Transverse colon (tissue), 4 donors: ENCODE results near the gene EGR1. TPM values are rescaled to one million over a fixed set of nuclear protein-coding genes. Genes with fewer than 3 reads are reported as not detected.
A peak's percentile ranks its signal among the peaks of the same experiment; 100 is the strongest.
"Not testable (repeated sequence)": the region's sequence is repeated elsewhere in the genome, so short reads cannot be mapped to it uniquely, and the experiment has no call there.

Source experiments
- DNase-seq: peaks from one replicate; pipeline ENCODE4 v3.0.0-alpha.2; 2019
- H3K27ac ChIP-seq, 4 donors: fragments of 200-600 bp; sonication (generic); 2 replicates each; pipeline ENCODE4 v1.5.1; 2016 to 2018; ENCODE audit warnings: inconsistent platforms in 4 of 4
- H3K27me3 ChIP-seq: fragments of 200-600 bp; sonication (generic); 2 replicates; pipeline ENCODE4 v1.5.1; 2017; ENCODE audit warnings: inconsistent platforms
- H3K36me3 ChIP-seq, 4 donors: fragments of 200-600 bp; sonication (generic); 2 replicates each; pipeline ENCODE4 v1.5.1; 2017 to 2019; ENCODE audit warnings: inconsistent platforms in 4 of 4
- H3K4me1 ChIP-seq, 4 donors: fragments of 200-600 bp; sonication (generic); 2 replicates each; pipeline ENCODE4 v1.5.1; 2017 to 2020; ENCODE audit warnings: inconsistent platforms in 4 of 4
- H3K4me3 ChIP-seq, 4 donors: fragments of 200-600 bp; sonication (generic); 1 replicate in 1 of 4; 2 replicates in 3 of 4; pipeline versions ENCODE4 v1.5.1 to v1.6.1; 2017 to 2019; ENCODE audit warnings: inconsistent platforms in 4 of 4
- H3K9me3 ChIP-seq, 2 donors: fragments of 200-600 bp; sonication (generic); 2 replicates each; pipeline ENCODE4 v1.5.1; 2017 to 2019; ENCODE audit warnings: inconsistent platforms in 2 of 2
- EP300 ChIP-seq: sonication (generic); formaldehyde crosslinking; IDR thresholded peaks from one replicate; pipeline ENCODE4 v1.6.1; 2017; ENCODE audit warnings: antibody characterized with exemption, low read depth
- POLR2A ChIP-seq: fragments of 450-650 bp; IDR thresholded peaks from one replicate; pipeline ENCODE4 v1.6.1; 2016; ENCODE audit warnings: antibody characterized with exemption, mild to moderate bottlenecking, moderate library complexity
- POLR2AphosphoS5 ChIP-seq, 3 donors: sonication (generic); formaldehyde crosslinking; IDR thresholded peaks; one replicate each; pipeline ENCODE4 v1.6.1; 2016; ENCODE audit warnings: antibody characterized with exemption in 3 of 3
- WGBS, 2 donors: methylation state at CpG; one replicate each; pipeline ENCODE4 v1.1.5; 2018; ENCODE audit warnings: low coverage in 1 of 2; 5-methylcytosine and 5-hydroxymethylcytosine counted together
- in situ Hi-C, 4 donors: fragments of 200-750 bp; cut with MboI; loops; one replicate each; pipeline versions ENCODE4 v1.15.0 to v1.15.1; 2017; ENCODE audit warnings: low sequenced_read_pairs in 3 of 4, low pct_ligation_motif_present in 1 of 4, low pct_unique_long_range_greater_than_20kb in 1 of 4
- intact Hi-C: fragments of 100-400 bp; cut with DNase I; formaldehyde crosslinking; loops from one replicate; pipeline ENCODE4 v1.15.1; 2023; ENCODE audit warnings: low total_unique reads
- total RNA-seq, 4 donors: library from RNA; depleted of rRNA; stranded (reverse); fragments of >200 nt; gene quantifications; one replicate each; pipeline ENCODE4 v1.1.0, GENCODE V29; 2016
- TF ChIP-seq, protein P1 (sequence below), 5 experiments: fragments of 200-600 bp in 3 of 5; fragments of 450-650 bp in 2 of 5; sonication (generic) in 3 of 5; IDR thresholded peaks; 1 replicate in 2 of 5; 2 replicates in 3 of 5; pipeline ENCODE4 v1.5.1; 2016 to 2017; ENCODE audit warnings: antibody characterized with exemption in 5 of 5, inconsistent platforms in 3 of 5, mild to moderate bottlenecking in 2 of 5, moderate library complexity in 1 of 5

The EGR1 gene
- total RNA-seq, 4 donors from 2014 or later, result 56.0 to 69.9 (median 65.0) TPM

DNA sequence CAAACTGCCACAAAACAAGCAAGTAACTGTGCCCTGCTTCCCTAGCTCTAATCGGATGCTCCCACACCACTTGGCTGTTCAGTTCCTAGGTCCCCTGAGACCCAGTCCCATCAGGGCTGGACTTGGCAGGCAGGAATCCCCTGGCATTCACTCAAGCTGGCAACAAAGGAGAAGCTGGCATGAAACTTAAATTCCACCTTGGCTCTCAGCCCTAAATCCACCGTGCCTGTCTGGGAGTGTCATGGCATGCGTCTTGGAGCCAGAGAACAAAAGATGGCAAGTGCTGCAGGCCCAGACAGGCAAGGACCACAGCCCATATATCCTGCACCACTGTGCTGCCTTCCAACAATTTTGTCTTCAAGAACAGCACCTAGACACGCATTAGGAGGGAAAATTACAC is 39.5 kb downstream of the EGR1 start:
- H3K4me1 ChIP-seq, result peaks cover 0 to 6% (median 4%) of the 10 kb centered on the region in 4 donors
- no peak overlapping the region for H3K4me3 ChIP-seq
- no peaks in the 10 kb centered on the region for H3K27me3 ChIP-seq
- peaks cover 0 to 23% (median 9%) of the 10 kb centered on the region in 4 donors for H3K36me3 ChIP-seq
- DNase-seq, result no peak
- TF ChIP-seq, protein P1, sequence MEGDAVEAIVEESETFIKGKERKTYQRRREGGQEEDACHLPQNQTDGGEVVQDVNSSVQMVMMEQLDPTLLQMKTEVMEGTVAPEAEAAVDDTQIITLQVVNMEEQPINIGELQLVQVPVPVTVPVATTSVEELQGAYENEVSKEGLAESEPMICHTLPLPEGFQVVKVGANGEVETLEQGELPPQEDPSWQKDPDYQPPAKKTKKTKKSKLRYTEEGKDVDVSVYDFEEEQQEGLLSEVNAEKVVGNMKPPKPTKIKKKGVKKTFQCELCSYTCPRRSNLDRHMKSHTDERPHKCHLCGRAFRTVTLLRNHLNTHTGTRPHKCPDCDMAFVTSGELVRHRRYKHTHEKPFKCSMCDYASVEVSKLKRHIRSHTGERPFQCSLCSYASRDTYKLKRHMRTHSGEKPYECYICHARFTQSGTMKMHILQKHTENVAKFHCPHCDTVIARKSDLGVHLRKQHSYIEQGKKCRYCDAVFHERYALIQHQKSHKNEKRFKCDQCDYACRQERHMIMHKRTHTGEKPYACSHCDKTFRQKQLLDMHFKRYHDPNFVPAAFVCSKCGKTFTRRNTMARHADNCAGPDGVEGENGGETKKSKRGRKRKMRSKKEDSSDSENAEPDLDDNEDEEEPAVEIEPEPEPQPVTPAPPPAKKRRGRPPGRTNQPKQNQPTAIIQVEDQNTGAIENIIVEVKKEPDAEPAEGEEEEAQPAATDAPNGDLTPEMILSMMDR (IDR thresholded peaks at IDR 0.05), result no peak
- TF ChIP-seq EP300 (no peak), POLR2A (no peak), POLR2AphosphoS5 (IDR thresholded peaks at IDR 0.05) (no peak)
- intact Hi-C loops, result loop anchor here (2.0 kb wide), 1 partner anchor 56 kb away; no protein-coding TSS in a partner anchor
- WGBS, 2 donors, result 50 to 100% methylated on average over 1 to 4 of the region's 4 CpGs
- no peaks in the 10 kb centered on the region for H3K9me3 ChIP-seq
- in situ Hi-C loops, result loop anchor here in 3 of 4 donors (5.0 kb wide), 2 partner anchors 47 to 57 kb away; no protein-coding TSS in a partner anchor
- H3K27ac ChIP-seq, result peak overlapping the region in 3 of 4 donors; percentile 13 to 22 (median 14)

DNA sequence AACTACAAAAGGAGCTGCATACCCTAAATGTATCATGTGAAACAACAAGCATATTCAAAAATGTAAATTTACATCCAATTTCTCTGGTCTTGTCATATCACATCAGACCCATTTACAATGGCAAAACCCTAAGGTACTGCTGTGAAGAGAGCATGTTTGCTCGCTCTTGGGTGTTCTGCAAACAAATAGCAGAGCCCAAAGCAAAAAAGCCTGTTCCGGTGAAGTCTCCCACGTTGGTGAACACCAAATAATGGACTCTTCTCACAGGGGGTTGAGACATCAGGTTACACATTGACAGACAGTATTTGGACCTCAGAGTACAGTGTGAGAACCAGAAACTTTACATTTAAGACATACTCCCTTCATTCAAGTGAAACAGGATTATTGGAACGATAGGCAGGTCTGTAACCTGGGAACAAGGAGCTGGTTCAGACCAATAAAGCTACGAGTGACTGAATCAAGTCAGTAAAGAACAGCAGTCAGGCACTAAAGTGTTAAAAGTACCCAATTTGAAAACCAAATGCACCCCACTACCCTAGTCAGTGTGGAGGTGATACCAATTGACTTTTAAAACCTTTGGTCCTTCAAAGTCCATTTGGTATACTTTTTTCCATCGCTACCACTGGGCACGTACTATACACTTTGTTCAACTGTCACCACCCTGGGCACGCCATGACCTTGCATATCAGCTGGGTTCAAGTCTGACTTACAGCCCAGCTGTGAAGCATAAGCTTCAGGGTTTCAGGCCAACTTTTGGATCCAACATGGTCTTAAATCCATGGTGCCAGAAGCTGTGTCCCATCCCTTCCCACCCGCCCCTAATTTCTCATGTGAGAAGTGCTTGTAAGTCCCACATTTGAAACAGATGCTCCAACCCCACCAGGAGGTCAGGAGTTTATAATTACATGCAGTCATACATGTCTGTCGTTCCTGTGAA is 41.4 kb downstream of the EGR1 start:
- H3K4me3 ChIP-seq, result no peak overlapping the region
- in situ Hi-C loops, result no loop called here
- WGBS, 2 donors, result 83 to 89% methylated on average over 8 to 10 of the region's 10 CpGs
- intact Hi-C loops, result no loop called here
- H3K27ac ChIP-seq, result no peak overlapping the region
- no peaks in the 10 kb centered on the region for H3K9me3 ChIP-seq
- no peaks in the 10 kb centered on the region for H3K27me3 ChIP-seq
- no peak for DNase-seq
- H3K36me3 ChIP-seq, result peaks cover 0 to 37% (median 10%) of the 10 kb centered on the region in 4 donors
- TF ChIP-seq, protein P1 (IDR thresholded peaks at IDR 0.05), result no peak
- peaks cover 0 to 6% (median 4%) of the 10 kb centered on the region in 4 donors for H3K4me1 ChIP-seq

DNA sequence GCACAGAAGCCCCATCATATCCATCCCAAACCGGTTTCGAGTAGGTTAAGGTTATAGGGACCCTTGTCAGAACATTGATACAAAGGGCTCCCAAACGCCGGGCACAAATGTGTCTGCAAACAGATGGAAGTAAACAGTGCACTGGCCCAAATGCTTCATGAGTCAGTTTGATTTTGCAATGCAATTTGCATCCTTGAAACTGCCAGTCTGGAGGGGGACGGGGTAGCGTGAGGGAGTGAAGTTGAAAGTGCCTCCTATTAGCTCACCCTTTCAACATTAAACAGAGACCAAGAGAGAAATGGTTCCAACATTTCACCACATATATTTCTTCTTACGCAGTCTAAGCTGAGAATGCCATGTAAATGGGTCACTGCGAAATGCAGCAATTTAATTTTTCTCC is 42.2 kb downstream of the EGR1 start:
- H3K27me3 ChIP-seq, DNase-seq, H3K4me1 ChIP-seq, H3K4me3 ChIP-seq, in situ Hi-C loops, H3K9me3 ChIP-seq, intact Hi-C loops, H3K27ac ChIP-seq: not testable (repeated sequence)
- peaks cover 0 to 42% (median 12%) of the 10 kb centered on the region in 4 donors for H3K36me3 ChIP-seq
- WGBS, 2 donors, result 88 to 91% methylated on average over 8 of the region's 8 CpGs

DNA sequence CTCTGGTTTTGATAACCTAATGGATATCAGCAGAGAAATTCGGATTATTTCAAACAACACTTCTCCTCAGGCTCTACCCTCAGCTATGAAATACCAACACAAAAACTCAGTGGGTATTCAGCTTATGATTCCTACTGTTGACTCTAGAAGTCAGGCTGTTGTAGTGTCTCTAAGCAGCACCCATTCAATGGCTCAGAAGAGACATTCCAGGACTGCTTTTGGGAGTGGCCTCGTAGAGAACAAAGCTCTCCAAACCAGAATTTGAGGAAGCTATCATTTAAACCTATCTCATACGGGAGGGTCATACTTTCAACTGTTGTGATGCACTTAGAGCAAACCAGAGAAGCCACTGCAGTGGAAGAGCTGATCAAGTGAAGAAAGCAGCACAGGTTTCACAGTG is 43.7 kb downstream of the EGR1 start:
- H3K27me3 ChIP-seq, result no peaks in the 10 kb centered on the region
- H3K9me3 ChIP-seq, result no peaks in the 10 kb centered on the region
- no peak overlapping the region for H3K4me3 ChIP-seq
- no peak overlapping the region for H3K27ac ChIP-seq
- in situ Hi-C loops (no loop called here), intact Hi-C loops (no loop called here)
- TF ChIP-seq EP300, result no peak
- TF ChIP-seq, protein P1 (IDR thresholded peaks at IDR 0.05), result no peak
- no peak for TF ChIP-seq POLR2A
- no peak for TF ChIP-seq POLR2AphosphoS5 (IDR thresholded peaks at IDR 0.05)
- WGBS, 2 donors, result 68 to 69% methylated on average over 2 to 3 of the region's 3 CpGs
- H3K4me1 ChIP-seq, result peaks cover 0 to 6% (median 2%) of the 10 kb centered on the region in 4 donors
- H3K36me3 ChIP-seq, result peaks cover 0 to 53% (median 19%) of the 10 kb centered on the region in 4 donors
- no peak for DNase-seq
